PC-9 (cell line): ENCODE data around the gene SPDYE3.
"Not testable (repeated sequence)": the region's sequence is repeated elsewhere in the genome, so short reads cannot be mapped to it uniquely, and the experiment has no call there.

Experiments
- CTCF ChIP-seq: fragments of 200-600 bp; sonication (generic); conservative IDR thresholded peaks from 2 replicates; pipeline ENCODE4 v1.6.1; 2017; ENCODE audit warnings: mixed run types, antibody characterized with exemption, mild to moderate bottlenecking, moderate library complexity
- EZH2 ChIP-seq: fragments of 200-600 bp; sonication (generic); IDR thresholded peaks from 2 replicates; pipeline ENCODE4 v1.8.0; 2017; ENCODE audit warnings: antibody characterized with exemption, low read depth

GRCh38 chr7:100295269-100295668 lies 12.2 kb upstream of the SPDYE3 start:
- not testable (repeated sequence) for TF ChIP-seq CTCF, EZH2
